Measurements from ENCODE around the gene RND3. TPM values are rescaled to one million over a fixed set of nuclear protein-coding genes. Genes with fewer than 3 reads are reported as not detected.

The RND3 gene
- total RNA-seq, result 32.6 TPM
- long read RNA-seq, transcript RND3-202 (5 exons, 2,777 nt), result major isoform, 24 of 49 reads
- long read RNA-seq, transcript RND3-201 (6 exons, 2,711 nt), result minor isoform, 21 of 49 reads
- long read RNA-seq, partial matches to known transcripts, result 0 of 49 reads
- long read RNA-seq, other reads (novel, unspliced or antisense), result 3 of 49 reads

DNA sequence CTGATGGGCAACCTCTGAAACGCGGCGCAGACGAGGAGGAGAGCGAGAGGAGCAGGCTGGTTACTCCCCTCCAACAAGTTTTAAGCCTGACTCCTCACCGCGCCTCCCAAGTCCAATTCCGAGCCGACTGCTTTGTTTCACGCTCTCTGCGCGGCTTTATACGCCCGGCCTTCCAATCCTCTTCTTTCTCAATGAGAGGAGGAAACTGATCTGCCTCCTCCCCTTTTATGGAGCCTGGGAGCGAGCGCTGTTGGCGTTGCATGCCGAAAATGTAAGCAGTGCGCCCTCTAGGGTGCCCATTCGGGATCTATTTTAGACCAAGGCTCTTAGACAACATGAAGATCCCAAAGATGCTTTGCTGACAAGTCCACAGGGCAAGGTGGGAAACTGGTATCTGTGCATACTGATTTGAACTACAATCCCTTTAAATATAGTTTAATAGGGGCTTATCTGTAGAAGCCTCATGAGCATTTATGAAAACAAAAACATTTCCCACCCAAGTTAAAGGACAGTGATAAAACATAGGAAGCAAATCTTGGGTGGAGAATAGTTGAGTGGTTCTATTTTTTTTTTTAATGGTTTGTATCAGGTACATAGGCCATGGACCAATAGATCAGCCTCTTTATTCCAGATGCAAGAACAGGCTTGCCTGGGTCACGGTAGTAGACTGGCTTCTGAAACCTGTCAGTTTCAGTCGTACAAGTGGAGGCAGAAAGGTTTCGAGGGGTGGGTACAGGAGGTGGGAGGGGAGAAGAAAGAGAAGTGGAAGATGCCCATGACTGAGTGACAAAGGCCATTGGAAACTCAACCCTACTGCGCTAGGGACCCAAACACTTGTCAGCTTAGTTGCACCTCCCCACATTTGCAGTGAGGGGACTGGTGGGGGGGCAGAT, at the start of gene RND3:
RND3 (minus strand) TSS at position 131 of the 893 bp plus-strand sequence. CDS start 250 bp downstream, outside the sequence.
- DNase-seq (peak; percentile 94), ATAC-seq (peak; percentile 84)
- Histone ChIP-seq H3K4me1 (no peaks in the 10 kb centered on the region), H3K9me3 (no peaks in the 10 kb centered on the region), H3K27me3 (no peaks in the 10 kb centered on the region), H3K36me3 (no peaks in the 10 kb centered on the region), H3K27ac (peak within 1 kb of the TSS; percentile 87), H3K4me3 (peak within 1 kb of the TSS; percentile 68)
- intact Hi-C loops (cut with DNase I), result no loop called here
- TF ChIP-seq, protein P1, sequence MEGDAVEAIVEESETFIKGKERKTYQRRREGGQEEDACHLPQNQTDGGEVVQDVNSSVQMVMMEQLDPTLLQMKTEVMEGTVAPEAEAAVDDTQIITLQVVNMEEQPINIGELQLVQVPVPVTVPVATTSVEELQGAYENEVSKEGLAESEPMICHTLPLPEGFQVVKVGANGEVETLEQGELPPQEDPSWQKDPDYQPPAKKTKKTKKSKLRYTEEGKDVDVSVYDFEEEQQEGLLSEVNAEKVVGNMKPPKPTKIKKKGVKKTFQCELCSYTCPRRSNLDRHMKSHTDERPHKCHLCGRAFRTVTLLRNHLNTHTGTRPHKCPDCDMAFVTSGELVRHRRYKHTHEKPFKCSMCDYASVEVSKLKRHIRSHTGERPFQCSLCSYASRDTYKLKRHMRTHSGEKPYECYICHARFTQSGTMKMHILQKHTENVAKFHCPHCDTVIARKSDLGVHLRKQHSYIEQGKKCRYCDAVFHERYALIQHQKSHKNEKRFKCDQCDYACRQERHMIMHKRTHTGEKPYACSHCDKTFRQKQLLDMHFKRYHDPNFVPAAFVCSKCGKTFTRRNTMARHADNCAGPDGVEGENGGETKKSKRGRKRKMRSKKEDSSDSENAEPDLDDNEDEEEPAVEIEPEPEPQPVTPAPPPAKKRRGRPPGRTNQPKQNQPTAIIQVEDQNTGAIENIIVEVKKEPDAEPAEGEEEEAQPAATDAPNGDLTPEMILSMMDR (IDR thresholded peaks at IDR 0.05), result peak; percentile 83

- Histone ChIP-seq H3K9me3 (no peaks in the 10 kb centered on the region), H3K4me1 (no peaks in the 10 kb centered on the region), H3K27me3 (no peaks in the 10 kb centered on the region), H3K36me3 (no peaks in the 10 kb centered on the region), H3K4me3 (no peak overlapping the region), H3K27ac (no peak overlapping the region)
- DNase-seq, result no peak
- intact Hi-C loops (cut with DNase I), result no loop called here
- TF ChIP-seq, protein P1 (IDR thresholded peaks at IDR 0.05), result no peak
- no peak for ATAC-seq
Measured at GRCh38 chr2:150535176-150535575, 47.7 kb upstream of the RND3 start.

GRCh38 chr2:150532879-150533278, 45.4 kb upstream of the RND3 start:
- Histone ChIP-seq H3K27me3 (no peaks in the 10 kb centered on the region), H3K9me3 (no peaks in the 10 kb centered on the region), H3K27ac (no peak overlapping the region), H3K4me3 (no peak overlapping the region), H3K36me3 (no peaks in the 10 kb centered on the region), H3K4me1 (no peaks in the 10 kb centered on the region)
- intact Hi-C loops (cut with DNase I), result no loop called here
- no peak for DNase-seq
- ATAC-seq, result no peak
- TF ChIP-seq, protein P1 (IDR thresholded peaks at IDR 0.05), result no peak

DNA sequence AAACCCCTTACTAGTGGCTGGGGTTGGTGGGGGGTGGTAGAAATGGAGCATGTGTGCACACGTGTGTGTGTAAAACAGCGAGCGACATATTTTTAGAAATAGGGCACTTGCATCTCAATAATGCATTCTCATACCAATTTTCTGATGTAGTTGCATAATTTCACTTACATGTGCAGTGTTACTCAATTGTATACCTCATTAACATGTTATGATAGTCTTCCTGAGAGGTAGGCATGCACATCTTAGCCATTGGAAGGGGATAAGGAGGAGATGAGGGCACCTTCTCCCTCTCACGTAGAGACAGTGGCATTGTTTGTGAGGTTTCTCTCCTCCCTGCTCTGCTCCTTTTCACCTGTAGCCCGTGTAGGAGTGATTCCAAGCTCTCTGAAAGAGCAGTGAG, 44.6 kb upstream of the RND3 start:
- Histone ChIP-seq H3K9me3 (no peaks in the 10 kb centered on the region), H3K36me3 (no peaks in the 10 kb centered on the region), H3K4me3 (no peak overlapping the region), H3K27me3 (no peaks in the 10 kb centered on the region), H3K27ac (no peak overlapping the region), H3K4me1 (no peaks in the 10 kb centered on the region)
- ATAC-seq, result no peak
- intact Hi-C loops (cut with DNase I), result no loop called here
- no peak for DNase-seq
- TF ChIP-seq, protein P1 (IDR thresholded peaks at IDR 0.05), result no peak

- Histone ChIP-seq H3K27me3 (no peaks in the 10 kb centered on the region), H3K4me3 (no peak overlapping the region), H3K4me1 (no peaks in the 10 kb centered on the region), H3K9me3 (no peaks in the 10 kb centered on the region), H3K27ac (no peak overlapping the region), H3K36me3 (no peaks in the 10 kb centered on the region)
- intact Hi-C loops (cut with DNase I), result no loop called here
- TF ChIP-seq, protein P1 (IDR thresholded peaks at IDR 0.05), result no peak
- ATAC-seq (no peak), DNase-seq (no peak)
Measured at GRCh38 chr2:150531591-150531990, 44.1 kb upstream of the RND3 start.
